HG03103 (cell line): Measurements from ENCODE around the gene ST3GAL4.

ENCODE experiments used
- ATAC-seq: cut with Tn5 transposase; IDR thresholded peaks from one replicate; pipeline ENCODE4 v1.9.1; 2021; ENCODE audit warnings: low read depth; ENCODE audit not compliant: unreplicated experiment

Gene ST3GAL4

DNA sequence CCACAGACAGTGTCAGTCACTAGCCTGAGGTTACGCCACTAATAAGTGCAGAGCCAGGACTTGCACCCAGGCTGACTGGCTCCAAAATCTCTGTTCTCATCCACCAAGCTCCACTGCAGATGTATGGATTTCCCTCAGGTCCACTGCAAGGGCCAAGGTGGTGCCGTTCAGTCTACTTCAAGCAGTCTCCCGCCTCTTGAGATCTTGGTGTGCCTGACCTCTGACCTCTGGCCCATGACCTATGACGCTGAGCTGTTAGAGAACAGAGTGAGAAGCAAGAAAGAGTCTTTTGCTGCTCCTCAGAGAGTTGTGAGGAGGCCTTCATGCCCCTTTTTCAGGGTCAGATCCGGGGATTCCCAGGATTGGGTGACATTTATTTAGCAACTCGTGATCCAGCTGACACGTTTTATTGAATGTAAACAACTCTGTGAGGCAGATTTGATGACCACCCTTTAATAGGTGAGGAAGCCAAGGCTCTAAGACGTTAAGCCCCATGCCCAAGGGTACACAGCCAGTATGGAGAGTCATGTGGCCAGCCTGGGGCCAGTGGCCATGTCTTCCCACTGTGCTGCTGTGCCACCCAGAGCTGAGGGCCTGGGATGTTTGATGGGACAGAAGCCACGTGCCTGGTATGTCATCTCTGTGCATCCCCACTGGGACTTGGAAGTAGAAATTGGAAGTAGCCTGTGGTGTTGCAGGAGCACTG lies 26.4 kb upstream of the ST3GAL4 start:
- ATAC-seq = no peak

DNA sequence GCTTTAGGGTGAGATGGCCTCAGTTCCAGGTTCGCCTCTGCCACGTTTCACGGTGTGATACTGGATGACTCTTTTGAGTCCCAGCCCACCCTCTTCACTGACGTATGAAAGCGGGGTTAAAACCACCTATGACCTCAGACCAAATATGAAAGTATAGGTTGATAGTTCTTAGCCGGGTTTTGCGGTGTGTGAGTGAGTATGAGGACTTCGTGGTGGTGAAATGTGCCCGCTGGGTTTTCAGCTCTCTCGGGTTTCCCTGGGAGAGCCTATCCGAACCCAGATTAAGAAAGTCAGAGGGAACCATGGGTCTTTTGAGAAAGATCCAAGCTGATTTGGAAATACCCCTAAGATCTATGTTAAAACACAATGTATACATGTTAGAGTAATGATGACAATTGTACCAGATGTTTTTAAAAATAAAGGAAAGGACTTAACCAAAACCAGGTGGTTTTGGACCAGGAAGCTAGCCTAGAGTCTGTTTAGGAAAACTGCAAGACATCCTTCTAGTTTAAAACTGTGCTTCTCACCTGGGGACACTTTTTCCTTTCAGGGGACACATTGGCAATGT lies 25.8 kb upstream of the ST3GAL4 start:
- ATAC-seq = no peak

DNA sequence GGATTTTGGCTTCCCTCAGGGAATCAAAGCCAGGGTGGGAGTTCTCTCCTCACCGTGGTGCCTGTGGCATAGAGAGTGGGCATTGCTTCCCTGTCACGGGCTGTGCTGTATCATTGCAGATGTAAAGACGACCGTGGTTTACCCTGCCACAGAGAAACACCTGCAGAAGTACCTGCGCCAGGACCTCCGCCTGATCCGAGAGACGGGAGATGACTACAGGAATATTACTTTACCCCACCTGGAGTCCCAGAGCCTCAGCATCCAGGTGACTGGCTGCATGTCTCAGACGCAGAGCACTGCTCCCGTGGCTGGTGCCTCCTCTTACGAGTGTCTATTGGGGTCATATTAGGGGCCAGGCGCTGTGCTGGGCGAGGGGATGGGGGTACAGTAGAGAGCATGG lies 24.2 kb upstream of the ST3GAL4 start:
- no peak for ATAC-seq

DNA sequence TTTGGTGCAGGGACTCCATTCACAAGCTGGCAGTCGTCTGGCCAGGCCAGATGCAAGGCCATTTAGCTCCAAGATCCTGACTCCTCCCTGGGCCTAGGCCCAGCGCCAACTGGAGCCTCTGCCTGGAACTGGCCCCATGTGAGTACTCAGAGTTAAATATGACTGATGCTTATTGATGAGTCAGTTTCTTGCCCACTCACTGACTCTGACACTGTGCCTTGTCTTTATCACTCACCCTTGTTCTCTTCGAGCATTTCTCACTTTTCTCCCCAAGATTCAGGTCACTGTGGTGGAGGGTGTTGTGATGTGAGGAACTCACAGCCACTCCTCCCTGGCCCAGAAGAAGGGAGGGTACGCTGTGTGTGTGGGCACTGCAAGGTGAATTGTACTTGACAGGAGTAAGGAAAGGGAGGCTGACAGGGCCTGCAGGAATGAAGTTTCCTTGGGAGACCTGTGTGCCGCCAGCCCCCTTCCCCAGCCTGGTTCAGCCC lies 23.2 kb upstream of the ST3GAL4 start:
- ATAC-seq = no peak

DNA sequence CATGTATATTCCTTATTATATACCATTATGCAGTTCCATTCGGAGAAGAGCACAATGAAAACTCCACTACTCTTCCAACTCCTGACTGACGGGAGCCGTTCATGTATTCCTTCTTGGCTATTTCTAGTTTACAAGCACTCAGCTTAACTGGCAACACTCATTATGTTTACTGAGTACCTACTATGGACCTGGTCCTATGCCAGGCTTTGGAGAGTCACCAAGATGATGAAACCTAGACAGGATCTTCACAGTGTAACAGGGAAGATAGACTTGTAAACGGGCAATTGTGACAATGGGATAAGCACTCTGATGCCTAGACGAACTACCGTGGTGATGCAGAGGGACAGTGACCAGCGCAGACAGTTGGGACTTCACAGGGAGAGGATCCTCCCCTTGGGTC lies 22.3 kb upstream of the ST3GAL4 start:
- no peak for ATAC-seq

DNA sequence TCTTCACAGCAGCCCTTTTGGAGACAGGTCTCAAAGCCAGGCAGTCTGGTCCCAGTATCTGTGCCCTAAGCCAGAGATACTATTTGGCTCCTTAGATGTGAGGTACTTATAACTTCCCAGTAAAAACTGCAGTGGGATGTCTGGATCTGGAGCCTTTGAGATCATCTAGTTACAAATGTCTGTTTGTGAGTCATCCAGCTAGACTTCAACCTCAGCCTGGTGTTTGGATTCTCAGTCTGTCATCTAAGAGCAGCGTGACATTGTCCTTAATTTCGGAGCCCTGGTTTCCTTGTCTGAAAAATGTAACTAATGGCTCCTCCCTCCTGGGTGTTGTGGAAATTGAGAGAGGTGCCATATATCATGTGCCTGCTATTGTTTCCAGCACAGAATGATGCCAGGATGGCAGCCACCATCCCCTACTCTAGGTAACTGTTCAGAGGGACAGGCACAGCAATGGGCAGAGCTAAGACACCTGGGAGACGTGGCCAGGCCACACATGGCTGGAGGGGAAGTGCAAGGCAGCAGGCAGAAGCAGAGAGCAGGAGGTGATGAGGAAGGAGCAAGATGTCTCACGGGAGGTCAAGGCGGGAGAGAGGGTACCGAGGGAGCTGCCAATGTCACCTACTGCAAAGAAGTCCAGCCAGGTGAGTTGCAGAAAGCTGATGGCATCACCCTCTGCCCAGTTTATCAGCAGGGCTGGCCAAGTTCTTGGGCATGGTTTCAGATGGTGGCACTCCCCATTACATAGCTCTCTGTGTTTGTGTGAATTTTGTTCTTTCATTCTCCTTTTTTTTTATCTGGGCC lies 20.6 kb upstream of the ST3GAL4 start:
- no peak for ATAC-seq

DNA sequence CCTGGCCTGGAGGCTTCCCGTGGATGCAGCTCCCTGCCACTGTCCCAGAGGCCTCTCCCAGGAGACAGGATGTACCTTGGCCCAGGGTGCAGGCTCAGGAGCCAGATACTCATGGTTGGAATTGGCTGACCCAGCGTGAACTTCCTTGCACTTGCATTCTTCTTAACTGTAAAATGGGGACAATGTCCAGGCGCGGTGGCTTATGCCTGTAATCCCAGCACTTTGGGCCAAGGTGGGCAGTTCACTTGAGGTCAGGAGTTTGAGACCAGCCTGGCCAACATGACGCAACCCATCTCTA lies 20.1 kb upstream of the ST3GAL4 start:
- ATAC-seq = no peak

DNA sequence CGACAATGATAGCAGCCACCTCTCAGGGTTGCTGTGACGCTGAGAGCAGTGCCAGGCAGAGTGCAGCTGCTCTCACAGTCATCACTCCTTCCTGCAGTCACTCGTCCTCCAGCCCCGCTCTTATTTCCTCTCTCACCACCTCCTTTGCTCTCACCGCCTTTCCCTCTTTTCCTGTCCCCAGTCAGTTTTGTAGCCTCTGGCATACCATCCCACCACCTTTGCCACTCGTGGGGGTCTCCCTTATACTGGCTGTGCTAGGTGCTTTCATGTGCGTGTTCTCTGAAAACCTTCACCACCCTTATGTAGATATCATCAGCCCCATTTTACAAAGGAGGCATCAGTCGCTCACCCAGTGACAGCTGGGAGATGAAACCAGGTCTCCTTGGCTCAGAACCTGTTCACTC lies 19.3 kb upstream of the ST3GAL4 start:
- ATAC-seq = no peak

DNA sequence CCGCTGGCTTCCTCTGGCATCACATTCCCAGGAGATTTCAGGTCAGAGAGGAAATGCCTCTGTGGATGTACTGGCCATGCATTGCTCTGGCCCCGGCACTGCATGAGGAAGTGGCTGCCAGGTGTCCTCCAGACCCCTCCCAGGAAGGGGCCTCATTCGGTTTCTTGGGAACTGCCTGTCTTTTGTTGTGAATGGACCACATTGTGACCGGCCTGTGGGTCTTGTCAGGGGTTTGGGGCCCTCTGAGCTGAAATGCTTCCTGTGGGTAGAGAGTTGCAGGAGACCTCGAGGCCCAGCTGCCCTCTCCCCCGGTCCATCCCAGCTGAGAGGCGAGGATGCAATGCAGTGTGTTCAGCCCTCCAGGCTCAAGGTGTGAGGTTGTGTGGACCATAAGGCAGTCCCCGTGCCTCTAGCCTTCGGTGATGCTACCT lies 18.8 kb upstream of the ST3GAL4 start:
- ATAC-seq = no peak

DNA sequence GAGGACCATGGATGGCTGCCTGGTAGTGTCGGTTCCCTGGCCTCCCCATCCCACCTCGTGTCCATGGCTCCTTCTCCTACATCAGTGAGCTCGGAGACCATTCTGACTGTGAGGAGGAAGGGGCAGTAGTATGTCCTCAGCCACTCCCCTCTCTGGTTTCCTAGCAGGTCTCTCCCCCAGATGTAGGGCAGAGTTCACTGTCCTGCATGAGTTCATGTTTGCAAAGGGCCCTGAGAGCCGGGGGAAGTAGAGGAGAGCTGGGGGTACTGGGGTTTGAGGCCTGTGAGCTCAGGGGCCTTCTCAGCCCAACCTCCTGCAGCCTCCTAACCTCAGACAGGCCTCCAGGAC lies 18.4 kb upstream of the ST3GAL4 start:
- no peak for ATAC-seq

DNA sequence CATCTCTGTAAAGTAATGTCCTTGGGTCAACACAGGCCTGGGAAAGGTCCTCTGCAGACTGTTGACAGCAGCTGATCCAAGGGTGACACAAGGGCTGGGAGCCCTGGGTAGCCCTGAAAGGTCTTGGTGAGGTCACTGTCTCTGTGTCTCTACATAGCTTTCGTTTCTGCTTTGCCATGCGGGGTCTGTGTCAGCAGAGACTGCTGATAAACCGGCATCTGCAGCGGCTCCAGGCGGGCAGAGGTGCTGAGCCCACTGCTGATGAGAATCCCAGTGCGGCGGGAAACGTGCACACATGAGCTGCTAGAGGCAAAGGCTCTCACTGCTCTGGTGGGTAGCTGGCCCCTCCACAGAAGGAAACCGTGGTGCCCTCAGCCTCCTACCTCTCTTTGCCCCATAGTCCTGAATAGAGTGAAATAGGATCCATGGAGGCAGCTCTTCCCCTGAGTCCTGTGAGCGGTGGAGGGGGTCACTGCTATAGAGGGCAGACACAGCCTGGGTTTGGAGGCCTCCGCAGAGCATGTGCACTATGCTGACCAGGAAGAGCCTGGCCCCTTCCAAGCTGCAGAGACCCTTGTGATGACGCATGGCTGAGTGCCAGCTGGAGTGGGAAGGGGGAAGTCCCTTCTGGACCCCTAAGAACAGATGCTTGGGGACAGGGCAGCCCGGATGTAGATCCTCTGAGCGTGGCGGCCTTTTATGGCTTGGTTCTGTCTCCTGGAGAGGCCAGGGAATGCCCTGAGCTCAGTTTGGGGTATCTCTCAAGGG lies 17.8 kb upstream of the ST3GAL4 start:
- no peak for ATAC-seq

DNA sequence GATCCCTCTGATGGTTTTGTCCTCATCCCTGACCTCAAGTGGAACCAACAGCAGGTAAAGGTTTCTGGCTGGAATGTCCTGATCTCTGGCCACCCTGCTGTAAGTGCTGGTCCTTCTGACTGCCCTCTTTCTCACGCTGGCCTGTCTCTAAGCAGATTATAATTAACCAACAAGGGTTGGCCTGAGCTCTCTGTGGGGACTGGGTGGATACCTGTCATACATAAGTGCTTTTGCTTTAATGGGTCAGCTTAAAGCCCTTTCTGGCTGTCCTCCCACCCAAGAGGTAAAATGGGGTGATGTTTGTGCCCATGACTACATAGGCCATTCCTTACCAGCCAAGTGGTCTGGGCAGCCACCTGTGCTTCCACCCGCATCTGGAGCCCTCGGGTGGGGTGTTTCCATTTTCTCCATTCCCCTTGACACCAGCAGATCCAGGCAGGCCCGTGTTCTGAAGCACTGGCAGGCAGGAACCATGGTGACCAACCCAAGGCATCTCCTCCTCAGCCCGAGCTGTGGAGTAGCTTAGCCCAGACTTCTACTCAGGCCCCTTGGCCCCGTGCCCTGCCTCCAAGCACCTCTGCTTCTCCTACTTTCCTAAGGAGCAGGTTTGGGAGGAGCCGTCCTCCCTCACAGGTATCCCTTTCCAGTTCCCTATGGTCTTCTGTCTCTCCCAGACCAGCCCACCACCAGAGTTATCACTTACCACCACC lies 17.0 kb upstream of the ST3GAL4 start:
- no peak for ATAC-seq

DNA sequence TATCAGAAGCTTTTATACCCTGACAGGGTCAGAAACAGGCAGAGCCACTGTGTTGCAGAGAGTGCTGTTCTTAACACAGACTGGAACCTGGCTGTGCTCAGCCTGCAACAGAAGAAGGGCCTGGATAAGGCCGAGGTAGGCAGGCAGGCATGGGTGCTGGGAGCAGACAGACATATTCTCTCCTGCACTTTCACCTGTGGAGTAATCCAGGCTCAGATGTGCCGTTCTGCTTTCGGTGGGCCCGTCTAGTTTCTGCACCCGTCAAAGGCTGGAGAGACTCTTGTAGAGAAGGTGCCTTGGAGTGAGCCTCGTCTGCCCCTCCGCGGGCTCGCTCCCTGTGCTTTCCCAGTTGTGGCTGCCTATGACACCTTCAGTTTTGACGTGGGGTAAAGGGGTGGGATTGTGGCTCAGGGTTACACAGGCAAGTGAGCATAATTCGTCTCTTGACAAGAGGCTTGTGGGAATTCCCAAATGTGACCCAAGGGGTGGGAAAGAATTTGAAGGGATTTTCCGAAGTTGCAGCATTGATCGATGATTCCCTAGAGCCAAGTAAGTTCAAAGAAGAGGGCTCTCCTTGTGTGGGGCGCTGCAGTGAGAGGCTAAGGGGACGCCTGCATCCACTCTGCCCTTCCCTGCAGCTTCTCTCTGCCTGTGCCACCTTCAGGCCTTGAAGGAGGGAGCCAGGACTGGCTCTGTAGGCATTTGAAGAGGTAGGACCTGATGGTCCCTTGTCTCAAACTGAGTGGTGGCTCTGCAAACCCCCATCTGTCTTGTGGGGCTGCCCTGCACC lies 16.2 kb upstream of the ST3GAL4 start:
- ATAC-seq = no peak

DNA sequence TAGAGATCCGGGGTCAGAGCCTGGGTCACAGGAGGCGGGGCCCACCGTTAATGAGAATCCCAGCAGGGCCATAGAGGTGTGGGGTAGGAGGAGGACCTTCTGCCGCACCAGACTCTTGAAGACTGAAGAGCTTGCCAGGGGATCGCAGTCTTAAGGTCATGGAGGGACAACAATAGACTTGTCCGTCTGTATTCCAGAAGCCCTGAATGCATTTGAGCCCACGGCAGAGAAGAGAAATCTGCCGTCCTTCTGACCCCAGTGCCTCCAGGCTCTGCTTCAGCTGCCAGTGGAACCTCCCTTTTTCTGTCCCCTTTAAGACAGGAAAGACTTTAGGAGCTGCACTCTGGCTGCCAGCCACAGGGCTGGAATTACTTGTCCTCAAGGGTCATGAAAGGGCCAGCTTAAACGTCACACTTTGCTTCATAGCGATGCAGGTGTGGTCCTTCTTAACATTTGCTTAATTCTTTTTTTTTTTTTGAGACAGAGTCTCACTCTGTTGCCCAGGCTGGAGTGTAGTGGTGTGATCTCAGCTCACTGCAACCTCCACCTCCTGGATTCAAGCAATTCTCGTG lies 15.5 kb upstream of the ST3GAL4 start:
- ATAC-seq = no peak

DNA sequence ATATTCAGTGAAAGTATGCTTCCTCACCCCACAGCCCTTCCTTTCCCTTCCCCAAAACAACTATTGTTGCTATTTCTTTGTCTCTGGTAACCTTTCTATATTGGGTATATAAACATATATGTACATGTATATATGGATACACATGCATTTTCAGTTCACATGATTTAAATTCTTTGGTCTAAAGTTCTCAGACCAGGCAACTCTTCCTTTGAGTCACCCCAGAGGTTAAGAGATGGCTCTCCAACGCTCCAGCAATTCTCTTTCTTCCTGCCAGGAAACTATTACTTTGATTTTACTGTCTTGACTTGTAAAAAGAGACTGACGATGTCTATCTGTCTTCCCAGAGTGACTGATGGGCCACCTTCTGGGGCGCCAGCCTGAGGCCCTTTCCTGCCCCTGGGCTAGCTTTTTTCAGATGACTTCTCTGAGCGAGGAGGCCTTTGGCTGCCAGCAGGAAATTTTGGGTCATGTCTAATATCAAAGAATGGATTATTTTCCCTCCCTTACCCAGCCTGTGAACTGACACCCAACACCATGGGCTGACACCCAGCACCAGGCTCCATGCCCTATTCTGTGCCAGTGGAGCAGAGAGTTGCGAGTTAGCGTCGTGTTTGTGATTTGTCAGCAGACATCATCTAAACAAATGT lies 14.4 kb upstream of the ST3GAL4 start:
- ATAC-seq = no peak

DNA sequence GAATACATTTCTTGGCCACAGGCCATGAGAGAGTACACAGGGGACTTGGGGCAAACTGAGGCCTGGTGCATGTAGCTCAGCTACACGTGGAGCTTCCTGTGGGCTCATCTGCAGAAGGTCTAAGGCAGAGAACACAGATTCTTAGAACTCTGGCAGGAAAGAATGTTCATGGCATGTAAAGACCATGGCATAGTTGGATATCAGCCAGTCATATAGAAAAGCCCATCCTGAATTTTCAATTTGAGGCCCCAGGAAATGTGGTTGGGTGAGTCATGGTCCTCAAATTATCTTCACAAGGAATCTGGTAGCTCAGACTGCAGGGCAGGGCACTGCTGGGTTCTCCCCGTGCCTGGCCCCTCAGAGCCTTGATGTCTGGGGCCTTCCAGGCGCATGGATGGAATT lies 13.7 kb upstream of the ST3GAL4 start:
- no peak for ATAC-seq

DNA sequence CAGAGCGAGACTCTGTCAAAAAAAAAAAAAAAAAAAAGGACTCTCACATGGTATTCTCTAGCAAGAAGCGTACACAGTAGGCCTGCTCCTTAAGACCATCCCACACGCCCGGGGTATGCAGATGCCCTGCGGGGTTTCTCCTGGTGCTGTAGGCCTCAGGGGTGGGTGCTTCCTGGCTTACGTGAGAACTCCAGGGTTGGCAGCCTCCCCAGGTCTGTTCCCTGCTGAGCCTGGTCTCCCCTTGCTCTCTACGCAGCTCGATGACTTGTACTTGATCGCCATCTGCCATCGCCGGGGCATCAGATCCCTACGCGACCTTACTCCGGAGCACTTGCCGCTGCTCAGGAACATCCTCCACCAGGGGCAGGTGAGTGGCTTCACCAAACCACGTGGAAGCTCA lies 12.4 kb upstream of the ST3GAL4 start:
- no peak for ATAC-seq

DNA sequence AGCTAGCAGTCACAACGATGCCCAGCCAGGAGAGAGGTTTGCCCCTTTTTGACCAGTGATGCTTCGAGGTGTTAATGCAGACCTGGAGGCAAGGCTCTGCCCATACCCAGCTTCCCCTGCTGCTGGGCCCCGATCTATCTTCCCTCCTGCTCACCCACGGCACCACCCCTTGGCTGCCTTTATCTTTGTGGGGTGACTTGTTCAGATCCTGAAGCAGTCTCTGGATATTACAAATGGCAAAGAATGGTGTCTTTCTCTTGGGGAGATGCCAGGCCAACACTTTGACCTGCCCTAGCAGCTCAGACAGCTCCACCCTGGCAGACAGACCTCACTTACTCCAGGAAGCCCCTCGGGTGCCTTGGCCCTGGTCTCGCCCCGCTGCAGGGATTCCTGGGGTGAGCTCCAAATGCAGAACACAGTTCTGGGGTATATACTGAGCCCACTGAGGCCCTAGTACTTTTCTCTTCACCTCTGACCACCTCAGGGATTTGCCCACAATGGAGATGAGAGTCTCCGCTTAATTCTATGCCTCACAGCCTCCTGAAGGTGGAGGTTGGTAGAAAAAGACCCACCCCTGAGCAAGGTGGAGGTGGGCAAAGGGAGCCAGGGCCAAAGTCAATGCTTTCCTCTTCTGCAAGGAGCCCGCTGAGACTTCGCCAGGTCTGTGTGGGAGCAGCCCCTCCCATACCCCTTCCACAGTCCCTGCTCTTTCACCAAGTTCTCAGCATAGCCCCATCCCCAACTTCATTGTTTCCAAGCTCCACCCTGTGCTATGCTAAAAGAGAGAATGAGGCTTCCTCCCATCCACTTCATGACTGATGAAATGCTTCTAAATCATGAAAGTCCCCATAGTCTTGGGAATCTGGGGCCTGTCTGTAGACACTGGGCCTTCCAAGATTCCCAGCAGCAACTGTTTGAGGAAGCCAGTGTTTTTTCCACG lies 11.1 kb upstream of the ST3GAL4 start:
- no peak for ATAC-seq
